H1 (cell line): Measurements from ENCODE around the gene GGTLC2. TPM values are rescaled to one million over a fixed set of nuclear protein-coding genes. Genes with fewer than 3 reads are reported as not detected.

Experiments used
- CTCF ChIA-PET: fragments of 300-600 bp; sonication (Branson Sonifier 250); formaldehyde crosslinking; loops from one replicate; lab custom pipeline; 2021; ENCODE audit not compliant: partially characterized antibody; lab: Charles Lee
- POLR2A ChIA-PET: fragments of 300-600 bp; sonication (Branson Sonifier 250); formaldehyde crosslinking; loops from one replicate; lab custom pipeline; 2021; ENCODE audit warnings: inconsistent platforms; ENCODE audit not compliant: partially characterized antibody; lab: Charles Lee
- DNase-seq, 2 experiments: peaks; one replicate each; pipeline versions ENCODE4 v3.0.0 to v3.0.0-alpha.2; 2010 to 2022; ENCODE audit warnings: low spot score in 2 of 2, low read depth in 1 of 2, mixed read lengths in 1 of 2
- FAIRE-seq: peaks from 2 replicates; lab custom pipeline; 2011; peaks lifted over from hg19 to GRCh38; lab: Jason Lieb, UNC
- H2AFZ ChIP-seq: 2 replicates; pipeline ENCODE4 v1.8.1; 2012; ENCODE audit warnings: low read length, inconsistent platforms
- H2AK5ac ChIP-seq: 2 replicates; pipeline ENCODE4 v1.6.1; 2013; ENCODE audit warnings: low read depth, low read length
- H2BK120ac ChIP-seq: replicated peaks from 2 replicates; pipeline ENCODE3; 2013; ENCODE audit warnings: low read depth, low read length, inconsistent platforms
- H2BK12ac ChIP-seq: 2 replicates; pipeline ENCODE4 v1.6.1; 2013; ENCODE audit warnings: low read depth, low read length
- H2BK15ac ChIP-seq: 2 replicates; pipeline ENCODE4 v1.6.1; 2013; ENCODE audit warnings: low read length
- H2BK20ac ChIP-seq: 2 replicates; pipeline ENCODE4 v1.6.1; 2013; ENCODE audit warnings: low read length
- H2BK5ac ChIP-seq: 2 replicates; pipeline ENCODE4 v1.6.1; 2013; ENCODE audit warnings: low read depth, low read length
- H3K14ac ChIP-seq: 2 replicates; pipeline ENCODE4 v1.6.1; 2013; ENCODE audit warnings: inconsistent platforms; ENCODE audit not compliant: insufficient read length
- H3K18ac ChIP-seq: 2 replicates; pipeline ENCODE4 v1.6.1; 2013; ENCODE audit warnings: low read length; ENCODE audit errors: extremely low read depth
- H3K23ac ChIP-seq: 2 replicates; pipeline ENCODE4 v1.6.1; 2013; ENCODE audit warnings: inconsistent platforms; ENCODE audit not compliant: insufficient read length
- H3K23me2 ChIP-seq: 2 replicates; pipeline ENCODE4 v1.6.1; 2013; ENCODE audit warnings: low read depth, low read length
- H3K27ac ChIP-seq: 2 replicates; pipeline ENCODE4 v1.6.1; 2011; ENCODE audit warnings: low read depth, low read length, inconsistent platforms
- H3K27me3 ChIP-seq, 4 experiments: replicated peaks in 1 of 4; 1 replicate in 1 of 4; 2 replicates in 3 of 4; pipeline versions ENCODE4 v1.6.1 to v1.8.1; 2011 to 2013; ENCODE audit warnings: low read length in 3 of 4, mild to moderate bottlenecking in 3 of 4, inconsistent platforms in 2 of 4, mixed read lengths in 2 of 4, moderate library complexity in 1 of 4; ENCODE audit not compliant: control insufficient read depth in 3 of 4, insufficient read depth in 3 of 4; ENCODE audit errors: extremely low read depth in 1 of 4
- H3K36me3 ChIP-seq, 4 experiments: 2 replicates each; pipeline versions ENCODE4 v1.6.1 to v1.8.1; 2011 to 2013; ENCODE audit warnings: mild to moderate bottlenecking in 4 of 4, low read length in 3 of 4, moderate library complexity in 2 of 4, control low read depth in 1 of 4, inconsistent platforms in 1 of 4; ENCODE audit not compliant: insufficient read depth in 4 of 4, control insufficient read depth in 2 of 4
- H3K4ac ChIP-seq: replicated peaks from 2 replicates; pipeline ENCODE3; 2013; ENCODE audit warnings: low read length, low read depth, mixed read lengths, inconsistent platforms; ENCODE audit not compliant: insufficient read length
- H3K4me1 ChIP-seq, 4 experiments: replicated peaks in 1 of 4; 1 replicate in 1 of 4; 2 replicates in 3 of 4; pipeline versions ENCODE4 v1.6.1 to v1.8.1; 2011 to 2013; ENCODE audit warnings: low read length in 3 of 4, inconsistent platforms in 2 of 4, mixed read lengths in 1 of 4; ENCODE audit not compliant: insufficient read depth in 4 of 4, control insufficient read depth in 3 of 4
- H3K4me2 ChIP-seq, 2 experiments: 2 replicates each; pipeline versions ENCODE4 v1.6.1 to v1.8.1; 2011 to 2013; ENCODE audit warnings: low read depth in 2 of 2, low read length in 2 of 2, control low read depth in 1 of 2, inconsistent platforms in 1 of 2, mild to moderate bottlenecking in 1 of 2; ENCODE audit not compliant: insufficient read depth in 1 of 2
- H3K4me3 ChIP-seq, 4 experiments: fragments of 200-600, 300-600 bp in 1 of 4; sonication (generic), shearing (Covaris generic), sonication (Bioruptor Twin) in 1 of 4; 2 replicates each; pipeline versions ENCODE4 v1.5.1 to v1.8.1; 2011 to 2016; ENCODE audit warnings: low read length in 4 of 4, low read depth in 3 of 4, control low read depth in 2 of 4, inconsistent platforms in 2 of 4, mild to moderate bottlenecking in 2 of 4, mixed read lengths in 1 of 4, moderate library complexity in 1 of 4; ENCODE audit not compliant: insufficient read depth in 2 of 4; ENCODE audit errors: extremely low read depth in 1 of 4
- H3K56ac ChIP-seq: replicated peaks from 2 replicates; pipeline ENCODE3; 2013; ENCODE audit warnings: low read depth, mild to moderate bottlenecking, mixed read lengths, low read length, inconsistent platforms; ENCODE audit not compliant: insufficient read length
- H3K79me1 ChIP-seq: 2 replicates; pipeline ENCODE4 v1.6.1; 2013; ENCODE audit warnings: low read depth, low read length, control low read depth
- H3K79me2 ChIP-seq, 2 experiments: 2 replicates each; pipeline versions ENCODE4 v1.6.1 to v1.8.1; 2012 to 2013; ENCODE audit warnings: low read length in 2 of 2, mild to moderate bottlenecking in 2 of 2, inconsistent platforms in 1 of 2; ENCODE audit not compliant: insufficient read depth in 2 of 2, control insufficient read depth in 1 of 2
- H3K9ac ChIP-seq, 4 experiments: replicated peaks in 1 of 4; 1 replicate in 1 of 4; 2 replicates in 3 of 4; pipeline versions ENCODE4 v1.6.1 to v1.8.1; 2011 to 2013; ENCODE audit warnings: low read depth in 3 of 4, low read length in 3 of 4, control low read depth in 2 of 4, mild to moderate bottlenecking in 2 of 4, moderate library complexity in 2 of 4, inconsistent platforms in 1 of 4; ENCODE audit errors: extremely low read depth in 1 of 4
- H3K9me3 ChIP-seq, 2 experiments: 2 replicates each; pipeline versions ENCODE4 v1.6.1 to v1.8.1; 2012 to 2013; ENCODE audit warnings: mild to moderate bottlenecking in 2 of 2, moderate library complexity in 2 of 2, control low read depth in 1 of 2, inconsistent platforms in 1 of 2, low read depth in 1 of 2, low read length in 1 of 2, mixed read lengths in 1 of 2; ENCODE audit not compliant: insufficient read depth in 2 of 2
- H4K20me1 ChIP-seq, 2 experiments: replicated peaks in 1 of 2; 2 replicates each; pipeline versions ENCODE3 to v1.8.1; 2011 to 2013; ENCODE audit warnings: inconsistent platforms in 2 of 2, low read length in 2 of 2, mild to moderate bottlenecking in 1 of 2; ENCODE audit not compliant: insufficient read depth in 2 of 2, control insufficient read depth in 1 of 2
- H4K5ac ChIP-seq: 2 replicates; pipeline ENCODE4 v1.6.1; 2013; ENCODE audit warnings: low read length, low read depth, mixed read lengths, inconsistent platforms; ENCODE audit not compliant: insufficient read length
- H4K8ac ChIP-seq: 2 replicates; pipeline ENCODE4 v1.8.0; 2013; ENCODE audit warnings: mild to moderate bottlenecking, moderate library complexity, low read length, inconsistent platforms; ENCODE audit not compliant: insufficient read depth; ENCODE audit errors: extremely low read depth
- H4K91ac ChIP-seq: replicated peaks from 2 replicates; pipeline ENCODE3; 2013; ENCODE audit warnings: low read length, mixed read lengths, inconsistent platforms; ENCODE audit not compliant: insufficient read length
- CTCF ChIP-seq, 3 experiments: IDR thresholded peaks; 1 replicate in 2 of 3; 2 replicates in 1 of 3; pipeline versions ENCODE4 v1.5.1 to v1.6.1; 2011; ENCODE audit warnings: low read length in 3 of 3, mild to moderate bottlenecking in 3 of 3, inconsistent platforms in 2 of 3, low read depth in 1 of 3, moderate library complexity in 1 of 3; ENCODE audit not compliant: insufficient read depth in 1 of 3; ENCODE audit errors: control extremely low read depth in 1 of 3
- FOSL1 ChIP-seq: IDR thresholded peaks from 2 replicates; pipeline ENCODE4 v1.6.1; 2011; ENCODE audit warnings: mild to moderate bottlenecking, low read depth, low read length, moderate library complexity; ENCODE audit not compliant: insufficient read depth
- KDM4A ChIP-seq: IDR thresholded peaks from one replicate; pipeline ENCODE4 v1.7.1; 2012; ENCODE audit warnings: low read depth, mild to moderate bottlenecking, moderate library complexity, low read length, inconsistent platforms; ENCODE audit not compliant: severe bottlenecking
- NRF1 ChIP-seq: IDR thresholded peaks from 2 replicates; pipeline ENCODE4 v1.6.1; 2011; ENCODE audit warnings: mild to moderate bottlenecking, low read depth, low read length, improper control_type of control experiment
- SIN3A ChIP-seq, 2 experiments: IDR thresholded peaks in 1 of 2; conservative IDR thresholded peaks in 1 of 2; 2 replicates each; pipeline ENCODE4 v1.6.1; 2011 to 2012; ENCODE audit warnings: low read length in 2 of 2, improper control_type of control experiment in 1 of 2, low read depth in 1 of 2, mild to moderate bottlenecking in 1 of 2
- WGBS, 2 experiments: shearing (Covaris generic) in 1 of 2; methylation state at CpG; one replicate each; pipeline versions ENCODE4 v1.1.6 to v1.1.7; 2013 to 2015; ENCODE audit warnings: low lambda C conversion rate in 2 of 2, mixed read lengths in 2 of 2, inconsistent platforms in 1 of 2, low coverage in 1 of 2, missing lambda C conversion rate in 1 of 2; ENCODE audit not compliant: insufficient replicate concordance in 2 of 2, insufficient coverage in 1 of 2, insufficient read length in 1 of 2; ENCODE audit errors: extremely low coverage in 1 of 2, missing lambda C conversion rate in 1 of 2; 5-methylcytosine and 5-hydroxymethylcytosine counted together
- polyA plus RNA-seq, 7 experiments: library from polyadenylated mRNA; depleted of rRNA in 3 of 7; stranded (reverse) in 5 of 7; unstranded in 2 of 7; fragments of >200 nt in 5 of 7; fragments of 200-250 nt in 2 of 7; gene quantifications; 1 replicate in 5 of 7; 2 replicates in 1 of 7; 4 replicates in 1 of 7; pipeline versions ENCODE4 v1.2.1 to v1.2.3, GENCODE V29; 2011 to 2013; ENCODE audit warnings: missing spikeins in 2 of 7, mixed read lengths in 2 of 7
- total RNA-seq: library from RNA; stranded (reverse); fragmentation: NEBNext Ultra II Directional; extraction: Animal tissue kit (Norgen Biotek cat#: 25700); gene quantifications from 2 replicates; pipeline ENCODE4 v1.2.1, GENCODE V29; 2021

Gene GGTLC2
- total and polyA plus RNA-seq, 2 of the 8 experiments (the other 6 are each of a cell fraction or from before 2014, with no cell fraction given): not detected

- H2BK120ac ChIP-seq: no peak overlapping the region
- no peak overlapping the region for H3K27ac ChIP-seq
- H3K4me1 ChIP-seq: no peaks in the 10 kb centered on the region; a peak in 1 of 7 replicates
- no peak overlapping the region for H3K18ac ChIP-seq
- H3K36me3 ChIP-seq: no peaks in the 10 kb centered on the region
- no peaks in the 10 kb centered on the region for H3K79me1 ChIP-seq
- WGBS, 2 experiments: 89% methylated on average over 3 of the region's 3 CpGs; no CpG with 5 or more reads in 1 of the 2 experiments
- peaks cover 0 to 1% of the 10 kb centered on the region in 2 experiments for H4K20me1 ChIP-seq
- no peak overlapping the region for H3K4me2 ChIP-seq
- ChIA-PET POLR2A (no interaction called here), CTCF (interaction anchor here (0.7 kb wide), 1 partner anchor 337 kb away, joined by 3 read pairs; no protein-coding TSS in a partner anchor)
- H3K79me2 ChIP-seq: no peaks in the 10 kb centered on the region
- H2AK5ac ChIP-seq: no peak overlapping the region
- no peak overlapping the region for H3K4ac ChIP-seq
- FAIRE-seq: no peak
- no peak overlapping the region for H3K9ac ChIP-seq
- H4K8ac ChIP-seq: no peak overlapping the region
- no peak overlapping the region for H3K56ac ChIP-seq
- no peak for DNase-seq
- H2BK12ac ChIP-seq: no peak overlapping the region
- no peak overlapping the region for H4K91ac ChIP-seq
- H3K9me3 ChIP-seq: peaks cover 29 to 63% of the 10 kb centered on the region in 2 experiments; a peak in 3 of 4 replicates
- no peak overlapping the region for H2BK20ac ChIP-seq
- no peak overlapping the region for H3K14ac ChIP-seq
- H2BK15ac ChIP-seq: no peak overlapping the region
- H2BK5ac ChIP-seq: no peak overlapping the region
- no peak overlapping the region for H3K4me3 ChIP-seq
- peaks cover 20 to 65% (median 49%) of the 10 kb centered on the region in 4 experiments for H3K27me3 ChIP-seq
- H4K5ac ChIP-seq: no peak overlapping the region
- H3K23ac ChIP-seq: no peak overlapping the region
- no peak overlapping the region for H2AFZ ChIP-seq
- no peaks in the 10 kb centered on the region for H3K23me2 ChIP-seq
- TF ChIP-seq CTCF (IDR thresholded peaks at IDR 0.05; ENCODE audit: control extremely low read depth in 1 of 3, insufficient read depth in 1 of 3, low read depth in 1 of 3, low read length in 3 of 3) (no peak), FOSL1 (no peak), NRF1 (no peak), SIN3A (conservative IDR thresholded peaks at IDR 0.05 in 1 of 2, IDR thresholded peaks at IDR 0.05 in 1 of 2; ENCODE audit: low read depth in 1 of 2, low read length in 2 of 2) (no peak), KDM4A (no peak)
Measured at GRCh38 chr22:22662095-22662494, 17.7 kb downstream of the GGTLC2 start.
